HG02798 (cell line): ENCODE data around the gene SYMPK.

Experiments used
- ATAC-seq: cut with Tn5 transposase; IDR thresholded peaks from one replicate; pipeline ENCODE4 v1.9.1; 2021; ENCODE audit warnings: mild to moderate bottlenecking; ENCODE audit not compliant: unreplicated experiment, poor library complexity

SYMPK gene

GRCh38 chr19:45785781-45786532 lies 77.0 kb downstream of the SYMPK start:
- ATAC-seq = no peak

- no peak for ATAC-seq
Observed at GRCh38 chr19:45785097-45785496, 77.8 kb downstream of the SYMPK start.

GRCh38 chr19:45784096-45784495 lies 78.9 kb downstream of the SYMPK start:
- ATAC-seq = no peak

- no peak for ATAC-seq
Observed at GRCh38 chr19:45782820-45783785, 79.8 kb downstream of the SYMPK start.

- no peak for ATAC-seq
Observed at GRCh38 chr19:45782162-45782691, 80.7 kb downstream of the SYMPK start, which contains the start of gene DMPK. Gene DMPK (minus strand): TSS chr19:45782490. CDS start chr19:45782352, 138 bp downstream.

- ATAC-seq = no peak
Observed at GRCh38 chr19:45781214-45782161, 81.5 kb downstream of the SYMPK start.

GRCh38 chr19:45780448-45781213 lies 82.3 kb downstream of the SYMPK start:
- ATAC-seq = no peak

GRCh38 chr19:45780146-45780447 lies 82.8 kb downstream of the SYMPK start:
- no peak for ATAC-seq

GRCh38 chr19:45779231-45780145 lies 83.5 kb downstream of the SYMPK start:
- ATAC-seq = peak; percentile 87

- no peak for ATAC-seq
Observed at GRCh38 chr19:45778010-45778661, 84.8 kb downstream of the SYMPK start.

- no peak for ATAC-seq
Observed at GRCh38 chr19:45777395-45777961, 85.5 kb downstream of the SYMPK start.

- ATAC-seq = no peak
Observed at GRCh38 chr19:45774765-45775164, 88.2 kb downstream of the SYMPK start.

- no peak for ATAC-seq
Observed at GRCh38 chr19:45773384-45773783, 89.6 kb downstream of the SYMPK start.

GRCh38 chr19:45772912-45773311 lies 90.0 kb downstream of the SYMPK start:
- ATAC-seq = no peak

GRCh38 chr19:45772130-45772840 lies 90.7 kb downstream of the SYMPK start:
- ATAC-seq = no peak

GRCh38 chr19:45771311-45771933 lies 91.5 kb downstream of the SYMPK start:
- ATAC-seq = no peak
